H1 (cell line): ENCODE results near the gene BEND4. TPM values are rescaled to one million over a fixed set of nuclear protein-coding genes. Genes with fewer than 3 reads are reported as not detected.

Source experiments
- CTCF ChIA-PET: fragments of 300-600 bp; sonication (Branson Sonifier 250); formaldehyde crosslinking; loops from one replicate; lab custom pipeline; 2021; ENCODE audit not compliant: partially characterized antibody; lab: Charles Lee
- POLR2A ChIA-PET: fragments of 300-600 bp; sonication (Branson Sonifier 250); formaldehyde crosslinking; loops from one replicate; lab custom pipeline; 2021; ENCODE audit warnings: inconsistent platforms; ENCODE audit not compliant: partially characterized antibody; lab: Charles Lee
- DNase-seq, 2 experiments: peaks; one replicate each; pipeline versions ENCODE4 v3.0.0 to v3.0.0-alpha.2; 2010 to 2022; ENCODE audit warnings: low spot score in 2 of 2, low read depth in 1 of 2, mixed read lengths in 1 of 2
- FAIRE-seq: peaks from 2 replicates; lab custom pipeline; 2011; peaks lifted over from hg19 to GRCh38; lab: Jason Lieb, UNC
- H2AFZ ChIP-seq: 2 replicates; pipeline ENCODE4 v1.8.1; 2012; ENCODE audit warnings: low read length, inconsistent platforms
- H2AK5ac ChIP-seq: 2 replicates; pipeline ENCODE4 v1.6.1; 2013; ENCODE audit warnings: low read depth, low read length
- H2BK120ac ChIP-seq: replicated peaks from 2 replicates; pipeline ENCODE3; 2013; ENCODE audit warnings: low read depth, low read length, inconsistent platforms
- H2BK12ac ChIP-seq: 2 replicates; pipeline ENCODE4 v1.6.1; 2013; ENCODE audit warnings: low read depth, low read length
- H2BK15ac ChIP-seq: 2 replicates; pipeline ENCODE4 v1.6.1; 2013; ENCODE audit warnings: low read length
- H2BK20ac ChIP-seq: 2 replicates; pipeline ENCODE4 v1.6.1; 2013; ENCODE audit warnings: low read length
- H2BK5ac ChIP-seq: 2 replicates; pipeline ENCODE4 v1.6.1; 2013; ENCODE audit warnings: low read depth, low read length
- H3K14ac ChIP-seq: 2 replicates; pipeline ENCODE4 v1.6.1; 2013; ENCODE audit warnings: inconsistent platforms; ENCODE audit not compliant: insufficient read length
- H3K18ac ChIP-seq: 2 replicates; pipeline ENCODE4 v1.6.1; 2013; ENCODE audit warnings: low read length; ENCODE audit errors: extremely low read depth
- H3K23ac ChIP-seq: 2 replicates; pipeline ENCODE4 v1.6.1; 2013; ENCODE audit warnings: inconsistent platforms; ENCODE audit not compliant: insufficient read length
- H3K23me2 ChIP-seq: 2 replicates; pipeline ENCODE4 v1.6.1; 2013; ENCODE audit warnings: low read depth, low read length
- H3K27ac ChIP-seq: 2 replicates; pipeline ENCODE4 v1.6.1; 2011; ENCODE audit warnings: low read depth, low read length, inconsistent platforms
- H3K27me3 ChIP-seq, 4 experiments: replicated peaks in 1 of 4; 1 replicate in 1 of 4; 2 replicates in 3 of 4; pipeline versions ENCODE4 v1.6.1 to v1.8.1; 2011 to 2013; ENCODE audit warnings: low read length in 3 of 4, mild to moderate bottlenecking in 3 of 4, inconsistent platforms in 2 of 4, mixed read lengths in 2 of 4, moderate library complexity in 1 of 4; ENCODE audit not compliant: control insufficient read depth in 3 of 4, insufficient read depth in 3 of 4; ENCODE audit errors: extremely low read depth in 1 of 4
- H3K36me3 ChIP-seq, 4 experiments: 2 replicates each; pipeline versions ENCODE4 v1.6.1 to v1.8.1; 2011 to 2013; ENCODE audit warnings: mild to moderate bottlenecking in 4 of 4, low read length in 3 of 4, moderate library complexity in 2 of 4, control low read depth in 1 of 4, inconsistent platforms in 1 of 4; ENCODE audit not compliant: insufficient read depth in 4 of 4, control insufficient read depth in 2 of 4
- H3K4ac ChIP-seq: replicated peaks from 2 replicates; pipeline ENCODE3; 2013; ENCODE audit warnings: low read length, low read depth, mixed read lengths, inconsistent platforms; ENCODE audit not compliant: insufficient read length
- H3K4me1 ChIP-seq, 4 experiments: replicated peaks in 1 of 4; 1 replicate in 1 of 4; 2 replicates in 3 of 4; pipeline versions ENCODE4 v1.6.1 to v1.8.1; 2011 to 2013; ENCODE audit warnings: low read length in 3 of 4, inconsistent platforms in 2 of 4, mixed read lengths in 1 of 4; ENCODE audit not compliant: insufficient read depth in 4 of 4, control insufficient read depth in 3 of 4
- H3K4me2 ChIP-seq, 2 experiments: 2 replicates each; pipeline versions ENCODE4 v1.6.1 to v1.8.1; 2011 to 2013; ENCODE audit warnings: low read depth in 2 of 2, low read length in 2 of 2, control low read depth in 1 of 2, inconsistent platforms in 1 of 2, mild to moderate bottlenecking in 1 of 2; ENCODE audit not compliant: insufficient read depth in 1 of 2
- H3K4me3 ChIP-seq, 4 experiments: fragments of 200-600, 300-600 bp in 1 of 4; sonication (generic), shearing (Covaris generic), sonication (Bioruptor Twin) in 1 of 4; 2 replicates each; pipeline versions ENCODE4 v1.5.1 to v1.8.1; 2011 to 2016; ENCODE audit warnings: low read length in 4 of 4, low read depth in 3 of 4, control low read depth in 2 of 4, inconsistent platforms in 2 of 4, mild to moderate bottlenecking in 2 of 4, mixed read lengths in 1 of 4, moderate library complexity in 1 of 4; ENCODE audit not compliant: insufficient read depth in 2 of 4; ENCODE audit errors: extremely low read depth in 1 of 4
- H3K56ac ChIP-seq: replicated peaks from 2 replicates; pipeline ENCODE3; 2013; ENCODE audit warnings: low read depth, mild to moderate bottlenecking, mixed read lengths, low read length, inconsistent platforms; ENCODE audit not compliant: insufficient read length
- H3K79me1 ChIP-seq: 2 replicates; pipeline ENCODE4 v1.6.1; 2013; ENCODE audit warnings: low read depth, low read length, control low read depth
- H3K79me2 ChIP-seq, 2 experiments: 2 replicates each; pipeline versions ENCODE4 v1.6.1 to v1.8.1; 2012 to 2013; ENCODE audit warnings: low read length in 2 of 2, mild to moderate bottlenecking in 2 of 2, inconsistent platforms in 1 of 2; ENCODE audit not compliant: insufficient read depth in 2 of 2, control insufficient read depth in 1 of 2
- H3K9ac ChIP-seq, 4 experiments: replicated peaks in 1 of 4; 1 replicate in 1 of 4; 2 replicates in 3 of 4; pipeline versions ENCODE4 v1.6.1 to v1.8.1; 2011 to 2013; ENCODE audit warnings: low read depth in 3 of 4, low read length in 3 of 4, control low read depth in 2 of 4, mild to moderate bottlenecking in 2 of 4, moderate library complexity in 2 of 4, inconsistent platforms in 1 of 4; ENCODE audit errors: extremely low read depth in 1 of 4
- H3K9me3 ChIP-seq, 2 experiments: 2 replicates each; pipeline versions ENCODE4 v1.6.1 to v1.8.1; 2012 to 2013; ENCODE audit warnings: mild to moderate bottlenecking in 2 of 2, moderate library complexity in 2 of 2, control low read depth in 1 of 2, inconsistent platforms in 1 of 2, low read depth in 1 of 2, low read length in 1 of 2, mixed read lengths in 1 of 2; ENCODE audit not compliant: insufficient read depth in 2 of 2
- H4K20me1 ChIP-seq, 2 experiments: replicated peaks in 1 of 2; 2 replicates each; pipeline versions ENCODE3 to v1.8.1; 2011 to 2013; ENCODE audit warnings: inconsistent platforms in 2 of 2, low read length in 2 of 2, mild to moderate bottlenecking in 1 of 2; ENCODE audit not compliant: insufficient read depth in 2 of 2, control insufficient read depth in 1 of 2
- H4K5ac ChIP-seq: 2 replicates; pipeline ENCODE4 v1.6.1; 2013; ENCODE audit warnings: low read length, low read depth, mixed read lengths, inconsistent platforms; ENCODE audit not compliant: insufficient read length
- H4K8ac ChIP-seq: 2 replicates; pipeline ENCODE4 v1.8.0; 2013; ENCODE audit warnings: mild to moderate bottlenecking, moderate library complexity, low read length, inconsistent platforms; ENCODE audit not compliant: insufficient read depth; ENCODE audit errors: extremely low read depth
- H4K91ac ChIP-seq: replicated peaks from 2 replicates; pipeline ENCODE3; 2013; ENCODE audit warnings: low read length, mixed read lengths, inconsistent platforms; ENCODE audit not compliant: insufficient read length
- ATF3 ChIP-seq: IDR thresholded peaks from 2 replicates; pipeline ENCODE4 v1.6.1; 2011; ENCODE audit warnings: low read depth, mild to moderate bottlenecking, low read length; ENCODE audit not compliant: insufficient read depth
- CTBP2 ChIP-seq: IDR thresholded peaks from 2 replicates; pipeline ENCODE4 v1.7.0; 2011; ENCODE audit warnings: borderline replicate concordance, mild to moderate bottlenecking, moderate library complexity, mixed read lengths, low read length; ENCODE audit not compliant: insufficient read depth, insufficient read length
- CTCF ChIP-seq, 3 experiments: IDR thresholded peaks; 1 replicate in 2 of 3; 2 replicates in 1 of 3; pipeline versions ENCODE4 v1.5.1 to v1.6.1; 2011; ENCODE audit warnings: low read length in 3 of 3, mild to moderate bottlenecking in 3 of 3, inconsistent platforms in 2 of 3, low read depth in 1 of 3, moderate library complexity in 1 of 3; ENCODE audit not compliant: insufficient read depth in 1 of 3; ENCODE audit errors: control extremely low read depth in 1 of 3
- E2F6 ChIP-seq: IDR thresholded peaks from 2 replicates; pipeline ENCODE4 v1.6.1; 2012; ENCODE audit warnings: inconsistent platforms
- EP300 ChIP-seq, 2 experiments: IDR thresholded peaks; 1 replicate in 1 of 2; 2 replicates in 1 of 2; pipeline ENCODE4 v1.6.1; 2011 to 2012; ENCODE audit warnings: low read depth in 2 of 2, low read length in 2 of 2, mild to moderate bottlenecking in 2 of 2, borderline replicate concordance in 1 of 2, inconsistent platforms in 1 of 2, moderate library complexity in 1 of 2
- EZH2 ChIP-seq: fragments of 200-600 bp; sonication (generic); IDR thresholded peaks from 2 replicates; pipeline ENCODE4 v1.7.1; 2012; ENCODE audit warnings: low read depth, mild to moderate bottlenecking, moderate library complexity, low read length, inconsistent platforms; ENCODE audit not compliant: severe bottlenecking
- HDAC6 ChIP-seq: IDR thresholded peaks from one replicate; pipeline ENCODE4 v1.7.1; 2012; ENCODE audit warnings: low read depth, mild to moderate bottlenecking, inconsistent platforms, low read length, moderate library complexity
- RXRA ChIP-seq: IDR thresholded peaks from 2 replicates; pipeline ENCODE4 v1.6.1; 2011; ENCODE audit warnings: low read depth, mild to moderate bottlenecking, low read length, moderate library complexity; ENCODE audit not compliant: insufficient read depth
- SP1 ChIP-seq: IDR thresholded peaks from 2 replicates; pipeline ENCODE4 v1.6.1; 2011; ENCODE audit warnings: low read depth, low read length
- polyA plus RNA-seq, 7 experiments: library from polyadenylated mRNA; depleted of rRNA in 3 of 7; stranded (reverse) in 5 of 7; unstranded in 2 of 7; fragments of >200 nt in 5 of 7; fragments of 200-250 nt in 2 of 7; gene quantifications; 1 replicate in 5 of 7; 2 replicates in 1 of 7; 4 replicates in 1 of 7; pipeline versions ENCODE4 v1.2.1 to v1.2.3, GENCODE V29; 2011 to 2013; ENCODE audit warnings: missing spikeins in 2 of 7, mixed read lengths in 2 of 7
- total RNA-seq: library from RNA; stranded (reverse); fragmentation: NEBNext Ultra II Directional; extraction: Animal tissue kit (Norgen Biotek cat#: 25700); gene quantifications from 2 replicates; pipeline ENCODE4 v1.2.1, GENCODE V29; 2021

Gene BEND4
- total and polyA plus RNA-seq, 2 of the 8 experiments (the other 6 are each of a cell fraction or from before 2014, with no cell fraction given): 12.2 to 45.4 TPM

GRCh38 chr4:42078184-42078801, 74.2 kb downstream of the BEND4 start:
- CTCF ChIA-PET: interaction anchor here (0.7 kb wide), 2 partner anchors 54 to 441 kb away, joined by 3 read pairs; no protein-coding TSS in a partner anchor
- H3K4ac ChIP-seq: no peak overlapping the region
- H3K56ac ChIP-seq: no peak overlapping the region
- H3K9ac ChIP-seq: no peak overlapping the region
- H3K79me2 ChIP-seq: no peaks in the 10 kb centered on the region
- FAIRE-seq: no peak
- H3K4me2 ChIP-seq: no peak overlapping the region
- no peak overlapping the region for H2BK120ac ChIP-seq
- H3K23ac ChIP-seq: no peak overlapping the region
- H3K14ac ChIP-seq: no peak overlapping the region
- H4K20me1 ChIP-seq: no peaks in the 10 kb centered on the region
- no peak overlapping the region for H3K4me3 ChIP-seq
- no peak for DNase-seq
- POLR2A ChIA-PET: no interaction called here
- no peak overlapping the region for H3K18ac ChIP-seq
- H3K27me3 ChIP-seq: no peaks in the 10 kb centered on the region
- H3K36me3 ChIP-seq: peaks cover 0 to 6% (median 2%) of the 10 kb centered on the region in 4 experiments; a peak in 1 of 8 replicates
- H2AK5ac ChIP-seq: no peak overlapping the region
- H3K9me3 ChIP-seq: no peaks in the 10 kb centered on the region
- no peak overlapping the region for H4K91ac ChIP-seq
- H2BK5ac ChIP-seq: no peak overlapping the region
- H4K5ac ChIP-seq: no peak overlapping the region
- H3K79me1 ChIP-seq: no peaks in the 10 kb centered on the region
- H4K8ac ChIP-seq: no peak overlapping the region
- no peak overlapping the region for H2BK12ac ChIP-seq
- no peaks in the 10 kb centered on the region for H3K4me1 ChIP-seq
- no peak overlapping the region for H2BK20ac ChIP-seq
- no peak overlapping the region for H3K27ac ChIP-seq
- H2BK15ac ChIP-seq: no peak overlapping the region
- no peaks in the 10 kb centered on the region for H3K23me2 ChIP-seq
- no peak overlapping the region for H2AFZ ChIP-seq
- TF ChIP-seq ATF3 (no peak), CTBP2 (no peak), E2F6 (no peak), EZH2 (no peak), EP300 (IDR thresholded peaks at IDR 0.05; ENCODE audit: borderline replicate concordance in 1 of 2, low read depth in 2 of 2, low read length in 2 of 2) (no peak), CTCF (IDR thresholded peaks at IDR 0.05; ENCODE audit: control extremely low read depth in 1 of 3, insufficient read depth in 1 of 3, low read depth in 1 of 3, low read length in 3 of 3) (no peak), SP1 (no peak), HDAC6 (no peak), RXRA (no peak)
